ENCODE measurements around the gene USP46. TPM values are rescaled to one million over a fixed set of nuclear protein-coding genes. Genes with fewer than 3 reads are reported as not detected.

Gene USP46
- total RNA-seq, 1 donor = 12.7 TPM

DNA sequence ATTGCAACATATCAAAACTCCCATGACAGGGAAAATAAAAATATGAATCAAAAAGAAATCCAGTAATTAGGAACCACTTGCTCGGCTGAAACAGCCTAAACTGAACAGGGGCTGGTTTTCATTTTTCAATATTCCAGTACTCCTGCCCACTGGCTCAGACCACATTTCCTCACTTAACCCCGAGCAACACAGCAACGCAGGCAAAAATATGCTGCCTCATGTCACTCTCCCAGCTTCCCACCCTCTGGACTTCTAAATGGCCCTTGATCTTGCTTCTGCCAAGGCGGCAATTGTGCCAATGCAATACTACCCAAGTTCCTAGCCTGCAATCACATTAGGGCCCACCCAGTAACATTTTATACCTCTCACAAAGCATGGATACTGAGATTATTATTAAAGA is 30.6 kb downstream of the USP46 start:
- DNase-seq (ENCODE audit: low read depth) = no peak
- TF ChIP-seq, protein P1, sequence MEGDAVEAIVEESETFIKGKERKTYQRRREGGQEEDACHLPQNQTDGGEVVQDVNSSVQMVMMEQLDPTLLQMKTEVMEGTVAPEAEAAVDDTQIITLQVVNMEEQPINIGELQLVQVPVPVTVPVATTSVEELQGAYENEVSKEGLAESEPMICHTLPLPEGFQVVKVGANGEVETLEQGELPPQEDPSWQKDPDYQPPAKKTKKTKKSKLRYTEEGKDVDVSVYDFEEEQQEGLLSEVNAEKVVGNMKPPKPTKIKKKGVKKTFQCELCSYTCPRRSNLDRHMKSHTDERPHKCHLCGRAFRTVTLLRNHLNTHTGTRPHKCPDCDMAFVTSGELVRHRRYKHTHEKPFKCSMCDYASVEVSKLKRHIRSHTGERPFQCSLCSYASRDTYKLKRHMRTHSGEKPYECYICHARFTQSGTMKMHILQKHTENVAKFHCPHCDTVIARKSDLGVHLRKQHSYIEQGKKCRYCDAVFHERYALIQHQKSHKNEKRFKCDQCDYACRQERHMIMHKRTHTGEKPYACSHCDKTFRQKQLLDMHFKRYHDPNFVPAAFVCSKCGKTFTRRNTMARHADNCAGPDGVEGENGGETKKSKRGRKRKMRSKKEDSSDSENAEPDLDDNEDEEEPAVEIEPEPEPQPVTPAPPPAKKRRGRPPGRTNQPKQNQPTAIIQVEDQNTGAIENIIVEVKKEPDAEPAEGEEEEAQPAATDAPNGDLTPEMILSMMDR (IDR thresholded peaks at IDR 0.05; ENCODE audit: insufficient read depth, low read length) = no peak
- no peak overlapping the region for H3K4me3 ChIP-seq (ENCODE audit: low read depth, low read length)

DNA sequence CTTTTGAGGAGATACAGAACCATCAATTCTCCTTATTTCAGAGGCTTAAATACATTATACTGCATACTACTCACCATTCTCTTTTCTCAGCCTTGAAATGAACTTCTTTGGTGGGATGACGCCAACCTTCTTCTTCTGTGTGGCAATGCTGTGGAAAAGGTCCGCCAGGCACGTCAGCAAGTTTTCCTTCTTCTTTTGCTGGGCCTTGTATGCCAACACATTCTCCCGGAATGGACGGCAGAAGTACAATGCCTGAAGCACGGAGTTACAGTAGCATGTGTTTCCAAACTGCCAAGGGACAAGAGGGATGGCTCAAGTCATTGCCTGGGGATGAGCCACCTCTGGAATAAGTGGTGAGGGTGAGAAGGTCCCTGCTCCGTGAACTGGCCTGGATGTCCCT is 31.2 kb downstream of the USP46 start:
- H3K4me3 ChIP-seq (ENCODE audit: low read depth, low read length) = no peak overlapping the region
- no peak for DNase-seq (ENCODE audit: low read depth)
- TF ChIP-seq, protein P1 (IDR thresholded peaks at IDR 0.05; ENCODE audit: insufficient read depth, low read length) = no peak

DNA sequence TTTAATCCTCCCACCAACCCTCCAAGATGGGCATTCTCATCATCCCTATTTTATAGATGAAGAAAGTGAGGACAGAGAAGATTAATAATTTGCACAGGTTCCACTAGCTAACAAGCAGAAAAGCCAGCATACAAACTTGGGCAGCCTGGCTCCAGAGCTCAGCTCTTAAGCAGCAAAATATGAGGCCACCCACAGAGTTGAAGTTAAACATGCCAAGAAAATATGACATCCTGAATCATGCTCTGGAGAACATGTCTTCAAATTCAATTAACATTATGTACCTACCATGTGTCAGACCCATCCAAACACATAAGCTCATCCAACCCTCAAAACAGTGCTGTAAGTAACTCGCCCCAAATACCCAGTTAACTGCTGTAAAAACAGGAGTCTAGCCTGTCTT is 33.9 kb downstream of the USP46 start:
- no peak overlapping the region for H3K4me3 ChIP-seq (ENCODE audit: low read depth, low read length)
- DNase-seq (ENCODE audit: low read depth) = no peak
- TF ChIP-seq, protein P1 (IDR thresholded peaks at IDR 0.05; ENCODE audit: insufficient read depth, low read length) = no peak

DNA sequence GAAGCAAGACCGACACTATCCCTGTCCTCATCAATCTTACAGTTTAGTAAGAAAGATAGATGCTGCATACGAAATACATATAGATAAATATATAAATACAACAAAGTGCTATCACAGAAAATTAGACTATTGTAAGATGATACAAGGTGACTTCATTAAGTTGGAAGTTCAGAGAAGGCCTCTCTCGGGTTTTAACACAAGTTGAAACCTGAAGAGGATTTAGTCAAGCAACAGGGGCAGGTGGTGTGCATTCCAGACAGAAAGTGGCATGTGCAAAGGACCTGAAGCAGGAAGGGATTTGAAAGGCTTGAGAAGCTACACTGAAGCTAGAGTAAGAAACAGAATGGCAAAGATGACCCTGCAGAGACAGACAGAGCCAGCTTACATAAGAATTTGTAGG is 36.5 kb downstream of the USP46 start:
- TF ChIP-seq, protein P1 (IDR thresholded peaks at IDR 0.05; ENCODE audit: insufficient read depth, low read length) = no peak
- no peak overlapping the region for H3K4me3 ChIP-seq (ENCODE audit: low read depth, low read length)
- no peak for DNase-seq (ENCODE audit: low read depth)

DNA sequence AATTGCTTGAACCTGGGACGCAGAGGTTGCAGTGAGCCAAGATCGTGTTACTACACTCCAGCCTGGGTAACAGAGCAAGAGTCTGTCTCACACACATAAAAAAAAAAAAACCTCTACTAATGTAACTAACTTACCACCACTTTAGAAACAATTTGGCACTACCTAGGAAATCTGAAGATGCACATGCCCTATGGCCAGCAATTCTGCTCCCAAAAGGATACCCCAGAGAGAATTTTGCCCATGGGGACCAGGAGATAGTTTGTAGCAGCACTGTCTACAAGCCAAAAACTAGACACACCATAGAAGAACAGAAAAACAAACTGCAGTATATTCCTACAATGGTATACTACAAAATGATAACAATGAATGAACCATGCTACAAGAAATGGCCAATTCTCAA is 37.5 kb downstream of the USP46 start:
- no peak for DNase-seq (ENCODE audit: low read depth)
- no peak overlapping the region for H3K4me3 ChIP-seq (ENCODE audit: low read depth, low read length)
- TF ChIP-seq, protein P1 (IDR thresholded peaks at IDR 0.05; ENCODE audit: insufficient read depth, low read length) = no peak

DNA sequence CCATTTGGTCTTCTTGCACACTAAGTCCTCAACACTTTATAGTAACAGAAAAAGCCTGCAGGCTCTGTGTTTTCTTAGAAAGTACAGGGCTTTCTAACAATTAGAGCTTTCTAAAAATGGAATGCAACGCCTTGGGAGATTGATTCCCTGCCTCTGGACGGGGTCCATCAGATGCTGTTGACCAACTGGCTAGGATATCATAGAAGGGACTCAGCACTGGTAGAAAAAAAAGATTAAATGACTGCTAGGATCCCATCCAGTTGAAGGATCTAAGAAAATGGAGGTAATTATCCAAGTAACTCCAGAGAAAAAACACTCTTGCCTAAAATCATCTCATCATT is 39.5 kb downstream of the USP46 start:
- TF ChIP-seq, protein P1 (IDR thresholded peaks at IDR 0.05; ENCODE audit: insufficient read depth, low read length) = no peak
- DNase-seq (ENCODE audit: low read depth) = no peak

DNA sequence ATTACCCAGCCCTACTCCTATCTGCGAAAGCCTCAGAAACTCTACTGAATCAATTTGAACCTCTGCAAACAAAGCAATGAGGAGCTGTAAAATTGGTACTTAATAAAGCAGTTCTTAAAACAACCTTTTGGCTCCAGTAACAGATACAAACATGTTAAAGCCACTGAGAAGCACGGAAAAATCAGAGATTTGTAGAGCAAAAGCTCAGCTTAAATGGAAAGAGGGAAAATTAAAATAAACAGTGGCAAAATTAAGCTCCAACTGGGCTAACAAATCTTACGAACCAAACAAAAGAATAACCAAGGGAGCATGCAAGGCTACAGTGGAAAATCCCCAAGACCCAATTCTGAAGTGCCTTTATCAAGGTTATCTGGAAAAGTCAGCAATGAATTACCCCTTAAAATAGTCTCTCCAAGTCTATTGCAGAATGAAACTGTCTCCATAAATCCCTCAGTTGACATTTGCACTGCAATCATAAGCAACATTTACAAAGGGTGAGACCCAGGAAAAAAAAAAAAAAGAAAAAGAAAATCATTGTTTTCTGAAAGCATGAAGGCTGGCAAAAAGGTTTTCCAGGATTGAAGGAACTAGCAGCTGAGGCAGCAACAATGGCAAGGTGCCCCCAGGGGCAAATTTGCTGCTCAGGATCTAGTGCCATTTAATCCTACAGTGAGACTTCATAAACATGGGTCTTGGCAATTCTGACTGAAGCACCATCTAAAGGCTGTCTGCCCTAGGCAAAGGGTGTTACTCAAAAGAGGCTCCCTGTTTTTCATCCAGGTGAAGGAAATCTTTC is 40.1 kb downstream of the USP46 start:
- TF ChIP-seq, protein P1 (IDR thresholded peaks at IDR 0.05; ENCODE audit: insufficient read depth, low read length) = no peak

More for the DNA sequence above, 39.5 kb downstream of the USP46 start:
- H3K4me3 ChIP-seq (ENCODE audit: low read depth, low read length) = no peak overlapping the region

More for the DNA sequence above, 40.1 kb downstream of the USP46 start:
- no peak overlapping the region for H3K4me3 ChIP-seq (ENCODE audit: low read depth, low read length)
- DNase-seq (ENCODE audit: low read depth) = no peak
